ENCODE measurements around the gene OR2A5. TPM values are rescaled to one million over a fixed set of nuclear protein-coding genes. Genes with fewer than 3 reads are reported as not detected.

Gene OR2A5
- total and polyA plus RNA-seq, 9 of the 15 experiments (the other 6 are each of a cell fraction or from before 2014, with no cell fraction given) = not detected

DNA sequence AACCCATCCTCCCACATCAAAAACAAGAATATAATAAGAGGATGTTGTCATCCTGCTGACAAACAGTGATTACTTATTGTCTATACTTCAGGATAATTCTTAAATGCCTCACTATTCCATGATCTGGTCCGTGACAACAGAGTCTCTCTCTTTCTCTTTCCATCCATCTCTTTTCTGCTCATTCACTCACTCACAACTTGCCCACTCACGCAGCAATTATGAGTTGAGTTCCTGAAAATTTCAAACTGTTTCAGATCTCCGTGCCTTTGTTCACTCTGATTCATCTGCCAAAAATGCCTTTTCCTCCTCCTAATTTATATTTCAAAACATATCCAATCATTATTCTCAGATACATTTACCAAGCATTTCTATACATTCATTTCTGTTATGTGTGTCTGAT lies 47.2 kb upstream of the OR2A5 start:
- no peaks in the 10 kb centered on the region for H4K20me1 ChIP-seq (replicated peaks; ENCODE audit: control insufficient read depth, insufficient read depth, low read length)
- H2AFZ ChIP-seq (ENCODE audit: low read depth, low read length) = no peak overlapping the region
- FAIRE-seq (no peak), ATAC-seq (no peak), DNase-seq (ENCODE audit: extremely low read depth in 1 of 4, low spot score in 3 of 4) (no peak)
- intact Hi-C loops (cut with micrococcal nuclease) = no loop called here
- H3K79me2 ChIP-seq (ENCODE audit: control insufficient read depth, insufficient read depth, low read length) = no peaks in the 10 kb centered on the region
- H3K9me1 ChIP-seq (ENCODE audit: control insufficient read depth, insufficient read depth, low read length) = no peaks in the 10 kb centered on the region
- no peaks in the 10 kb centered on the region for H3K36me3 ChIP-seq (ENCODE audit: control insufficient read depth, insufficient read depth, low read length)
- peaks cover 0 to 5% of the 10 kb centered on the region in 2 experiments; a peak in 1 of 5 replicates for H3K27me3 ChIP-seq (ENCODE audit: control insufficient read depth in 2 of 2, insufficient read depth in 2 of 2, low read length in 2 of 2)
- BruUV-seq (replicated peaks) = no TSS peak
- ChIA-PET POLR2A (no interaction called here), CTCF (ENCODE audit: low intra/inter-chr PET ratio) (no interaction called here)
- in situ Hi-C loops (cut with MboI) = no loop called here
- no peak for TF ChIP-seq PHB2 (IDR thresholded peaks at IDR 0.05; ENCODE audit: low read depth)
- TF ChIP-seq, protein P1, sequence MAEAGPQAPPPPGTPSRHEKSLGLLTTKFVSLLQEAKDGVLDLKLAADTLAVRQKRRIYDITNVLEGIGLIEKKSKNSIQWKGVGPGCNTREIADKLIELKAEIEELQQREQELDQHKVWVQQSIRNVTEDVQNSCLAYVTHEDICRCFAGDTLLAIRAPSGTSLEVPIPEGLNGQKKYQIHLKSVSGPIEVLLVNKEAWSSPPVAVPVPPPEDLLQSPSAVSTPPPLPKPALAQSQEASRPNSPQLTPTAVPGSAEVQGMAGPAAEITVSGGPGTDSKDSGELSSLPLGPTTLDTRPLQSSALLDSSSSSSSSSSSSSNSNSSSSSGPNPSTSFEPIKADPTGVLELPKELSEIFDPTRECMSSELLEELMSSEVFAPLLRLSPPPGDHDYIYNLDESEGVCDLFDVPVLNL (CRISPR knock-in tag; IDR thresholded peaks at IDR 0.05; ENCODE audit: low read depth) = no peak
- H3K4me3 ChIP-seq = no peak overlapping the region
- no peaks in the 10 kb centered on the region for H3K4me1 ChIP-seq (replicated peaks in 1 of 2; ENCODE audit: control insufficient read depth in 2 of 2, insufficient read depth in 2 of 2, low read length in 2 of 2)
- H3K9ac ChIP-seq (ENCODE audit: insufficient read depth in 1 of 2, low read depth in 2 of 2, low read length in 2 of 2) = no peak overlapping the region
- 5% methylated on average over 3 of the region's 3 CpGs for WGBS (ENCODE audit: insufficient coverage, low coverage, missing lambda C conversion rate)
- H3K27ac ChIP-seq (ENCODE audit: extremely low read depth, low read depth, low read length) = no peak overlapping the region
- H3K4me2 ChIP-seq (ENCODE audit: insufficient read depth, low read length) = no peak overlapping the region
- no peaks in the 10 kb centered on the region for H3K9me3 ChIP-seq (replicated peaks; ENCODE audit: control insufficient read depth, insufficient read depth, low read depth, low read length)

DNA sequence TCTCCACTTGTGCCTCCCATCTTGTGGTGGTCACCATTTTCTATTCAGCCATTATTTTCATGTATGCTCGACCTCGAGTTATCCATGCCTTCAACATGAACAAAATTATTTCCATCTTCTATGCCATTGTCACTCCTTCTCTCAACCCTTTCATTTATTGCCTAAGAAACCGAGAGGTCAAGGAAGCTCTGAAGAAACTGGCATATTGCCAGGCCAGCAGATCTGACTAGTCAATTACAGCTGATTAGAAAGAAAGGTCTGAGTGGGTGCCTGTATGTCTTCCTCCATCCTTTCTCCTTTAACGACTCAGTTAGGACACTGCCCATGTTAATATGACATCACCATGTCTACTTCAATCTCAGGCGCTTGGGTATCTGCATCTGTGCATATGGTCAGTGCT lies 44.0 kb upstream of the OR2A5 start:
- Histone ChIP-seq H3K9me1 (ENCODE audit: control insufficient read depth, insufficient read depth, low read length) (no peaks in the 10 kb centered on the region), H3K9me3 (replicated peaks; ENCODE audit: control insufficient read depth, insufficient read depth, low read depth, low read length) (no peaks in the 10 kb centered on the region; the same call in 1 of the 2 replicates), H3K9ac (ENCODE audit: insufficient read depth in 1 of 2, low read depth in 2 of 2, low read length in 2 of 2) (no peak overlapping the region), H3K4me1 (replicated peaks in 1 of 2; ENCODE audit: control insufficient read depth in 2 of 2, insufficient read depth in 2 of 2, low read length in 2 of 2) (no peaks in the 10 kb centered on the region), H3K79me2 (ENCODE audit: control insufficient read depth, insufficient read depth, low read length) (no peaks in the 10 kb centered on the region), H3K36me3 (ENCODE audit: control insufficient read depth, insufficient read depth, low read length) (no peaks in the 10 kb centered on the region), H3K27me3 (ENCODE audit: control insufficient read depth in 2 of 2, insufficient read depth in 2 of 2, low read length in 2 of 2) (peaks cover 0 to 5% of the 10 kb centered on the region in 2 experiments; a peak in 1 of 5 replicates), H4K20me1 (replicated peaks; ENCODE audit: control insufficient read depth, insufficient read depth, low read length) (no peaks in the 10 kb centered on the region), H2AFZ (ENCODE audit: low read depth, low read length) (no peak overlapping the region), H3K4me2 (ENCODE audit: insufficient read depth, low read length) (no peak overlapping the region), H3K27ac (ENCODE audit: extremely low read depth, low read depth, low read length) (no peak overlapping the region), H3K4me3 (no peak overlapping the region)
- ATAC-seq = no peak
- DNase-seq (ENCODE audit: extremely low read depth in 1 of 4, low spot score in 3 of 4) = no peak
- under 1% methylated on average over 5 of the region's 5 CpGs for WGBS (ENCODE audit: insufficient coverage, low coverage, missing lambda C conversion rate)
- in situ Hi-C loops (cut with MboI) = no loop called here
- intact Hi-C loops (cut with micrococcal nuclease) = no loop called here
- TF ChIP-seq, protein P2, sequence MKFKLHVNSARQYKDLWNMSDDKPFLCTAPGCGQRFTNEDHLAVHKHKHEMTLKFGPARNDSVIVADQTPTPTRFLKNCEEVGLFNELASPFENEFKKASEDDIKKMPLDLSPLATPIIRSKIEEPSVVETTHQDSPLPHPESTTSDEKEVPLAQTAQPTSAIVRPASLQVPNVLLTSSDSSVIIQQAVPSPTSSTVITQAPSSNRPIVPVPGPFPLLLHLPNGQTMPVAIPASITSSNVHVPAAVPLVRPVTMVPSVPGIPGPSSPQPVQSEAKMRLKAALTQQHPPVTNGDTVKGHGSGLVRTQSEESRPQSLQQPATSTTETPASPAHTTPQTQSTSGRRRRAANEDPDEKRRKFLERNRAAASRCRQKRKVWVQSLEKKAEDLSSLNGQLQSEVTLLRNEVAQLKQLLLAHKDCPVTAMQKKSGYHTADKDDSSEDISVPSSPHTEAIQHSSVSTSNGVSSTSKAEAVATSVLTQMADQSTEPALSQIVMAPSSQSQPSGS (CRISPR knock-in tag; IDR thresholded peaks at IDR 0.05) = no peak
- peak; percentile 88 for TF ChIP-seq NFIC (IDR thresholded peaks at IDR 0.05)
- no TSS peak for BruUV-seq (replicated peaks)
- no peak for FAIRE-seq
- ChIA-PET POLR2A (no interaction called here), CTCF (ENCODE audit: low intra/inter-chr PET ratio) (no interaction called here)

Data from K562 (cell line).